Breast epithelium (tissue), 4 donors: ENCODE data around the gene RSPO3. TPM values are rescaled to one million over a fixed set of nuclear protein-coding genes. Genes with fewer than 3 reads are reported as not detected.

Experiments
- DNase-seq, 2 donors: peaks; one replicate each; pipeline ENCODE4 v3.0.0-alpha.2; 2019; ENCODE audit warnings: low spot score in 2 of 2
- H3K27ac ChIP-seq, 2 donors: fragments of 200-600 bp; sonication (generic) in 1 of 2; one replicate each; pipeline ENCODE4 v1.5.1; 2016 to 2019; ENCODE audit warnings: mild to moderate bottlenecking in 1 of 2
- H3K27me3 ChIP-seq, 2 donors: fragments of 200-600 bp; sonication (generic) in 1 of 2; one replicate each; pipeline versions ENCODE4 v1.5.1 to v1.6.0; 2017 to 2019; ENCODE audit warnings: control low read depth in 1 of 2, mild to moderate bottlenecking in 1 of 2
- H3K36me3 ChIP-seq: fragments of 200-600 bp; one replicate; pipeline ENCODE4 v1.5.1; 2019
- H3K4me1 ChIP-seq, 2 donors: fragments of 200-600 bp; sonication (generic); one replicate each; pipeline ENCODE4 v1.5.1; 2016 to 2019; ENCODE audit warnings: control low read depth in 1 of 2
- H3K4me3 ChIP-seq, 3 donors: fragments of 200-600 bp; sonication (generic); 1 replicate in 2 of 3; 2 replicates in 1 of 3; pipeline ENCODE4 v1.5.1; 2016 to 2019; ENCODE audit warnings: mild to moderate bottlenecking in 3 of 3, moderate library complexity in 2 of 3
- H3K9me3 ChIP-seq, 2 donors: fragments of 200-600 bp; sonication (generic) in 1 of 2; one replicate each; pipeline ENCODE4 v1.5.1; 2016 to 2019; ENCODE audit warnings: control low read depth in 1 of 2
- POLR2A ChIP-seq: fragments of 450-650 bp; IDR thresholded peaks from one replicate; pipeline ENCODE4 v1.6.1; 2016; ENCODE audit warnings: antibody characterized with exemption, mild to moderate bottlenecking, moderate library complexity
- POLR2AphosphoS5 ChIP-seq, 3 donors: sonication (generic); formaldehyde crosslinking; IDR thresholded peaks; one replicate each; pipeline ENCODE4 v1.6.1; 2017; ENCODE audit warnings: antibody characterized with exemption in 3 of 3
- intact Hi-C: fragments of 100-400 bp; cut with DNase I; formaldehyde crosslinking; loops from one replicate; pipeline ENCODE4 v1.15.1; 2023; ENCODE audit warnings: low total_unique reads
- total RNA-seq, 3 donors: library from RNA; depleted of rRNA; stranded (reverse); fragments of >200 nt; gene quantifications; one replicate each; pipeline ENCODE4 v1.1.0, GENCODE V29; 2016
- TF ChIP-seq, protein P1 (sequence below), 3 donors: fragments of 450-650 bp; IDR thresholded peaks; one replicate each; pipeline ENCODE4 v1.5.1; 2016 to 2017; ENCODE audit warnings: antibody characterized with exemption in 3 of 3, mild to moderate bottlenecking in 3 of 3, moderate library complexity in 3 of 3

Gene RSPO3
- total RNA-seq, 3 donors from 2014 or later: 5.9 to 23.3 (median 16.2) TPM

DNA sequence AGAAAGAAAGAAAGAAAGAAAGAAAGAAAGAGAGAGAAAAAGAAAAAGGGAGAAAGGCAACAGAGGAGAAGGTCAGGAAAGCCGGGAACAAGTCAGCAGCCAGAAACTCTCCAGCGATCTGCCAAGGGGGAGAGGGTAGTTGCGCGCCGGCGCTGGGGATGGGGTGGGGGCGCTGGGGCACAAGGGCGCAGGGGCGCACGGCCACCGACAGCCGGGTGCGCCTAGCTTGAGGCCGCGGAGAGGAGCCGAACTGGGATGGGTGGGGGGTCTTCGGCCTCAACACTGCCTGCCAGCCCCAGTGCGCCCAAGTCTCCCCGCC is 533 bp upstream of the RSPO3 start:
- Histone ChIP-seq H3K4me3 (peak overlapping the region; percentile 57 to 83 (median 60)), H3K4me1 (peaks cover 0 to 8% of the 10 kb centered on the region in 2 donors), H3K27me3 (peaks cover 0 to 28% of the 10 kb centered on the region in 2 donors), H3K27ac (peak overlapping the region; percentile 79 to 86), H3K9me3 (no peaks in the 10 kb centered on the region), H3K36me3 (no peaks in the 10 kb centered on the region)
- intact Hi-C loops: no loop called here
- no peak for TF ChIP-seq POLR2AphosphoS5 (IDR thresholded peaks at IDR 0.05)
- no peak for TF ChIP-seq POLR2A
- TF ChIP-seq, protein P1, sequence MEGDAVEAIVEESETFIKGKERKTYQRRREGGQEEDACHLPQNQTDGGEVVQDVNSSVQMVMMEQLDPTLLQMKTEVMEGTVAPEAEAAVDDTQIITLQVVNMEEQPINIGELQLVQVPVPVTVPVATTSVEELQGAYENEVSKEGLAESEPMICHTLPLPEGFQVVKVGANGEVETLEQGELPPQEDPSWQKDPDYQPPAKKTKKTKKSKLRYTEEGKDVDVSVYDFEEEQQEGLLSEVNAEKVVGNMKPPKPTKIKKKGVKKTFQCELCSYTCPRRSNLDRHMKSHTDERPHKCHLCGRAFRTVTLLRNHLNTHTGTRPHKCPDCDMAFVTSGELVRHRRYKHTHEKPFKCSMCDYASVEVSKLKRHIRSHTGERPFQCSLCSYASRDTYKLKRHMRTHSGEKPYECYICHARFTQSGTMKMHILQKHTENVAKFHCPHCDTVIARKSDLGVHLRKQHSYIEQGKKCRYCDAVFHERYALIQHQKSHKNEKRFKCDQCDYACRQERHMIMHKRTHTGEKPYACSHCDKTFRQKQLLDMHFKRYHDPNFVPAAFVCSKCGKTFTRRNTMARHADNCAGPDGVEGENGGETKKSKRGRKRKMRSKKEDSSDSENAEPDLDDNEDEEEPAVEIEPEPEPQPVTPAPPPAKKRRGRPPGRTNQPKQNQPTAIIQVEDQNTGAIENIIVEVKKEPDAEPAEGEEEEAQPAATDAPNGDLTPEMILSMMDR (IDR thresholded peaks at IDR 0.05): no peak
- no peak for DNase-seq

DNA sequence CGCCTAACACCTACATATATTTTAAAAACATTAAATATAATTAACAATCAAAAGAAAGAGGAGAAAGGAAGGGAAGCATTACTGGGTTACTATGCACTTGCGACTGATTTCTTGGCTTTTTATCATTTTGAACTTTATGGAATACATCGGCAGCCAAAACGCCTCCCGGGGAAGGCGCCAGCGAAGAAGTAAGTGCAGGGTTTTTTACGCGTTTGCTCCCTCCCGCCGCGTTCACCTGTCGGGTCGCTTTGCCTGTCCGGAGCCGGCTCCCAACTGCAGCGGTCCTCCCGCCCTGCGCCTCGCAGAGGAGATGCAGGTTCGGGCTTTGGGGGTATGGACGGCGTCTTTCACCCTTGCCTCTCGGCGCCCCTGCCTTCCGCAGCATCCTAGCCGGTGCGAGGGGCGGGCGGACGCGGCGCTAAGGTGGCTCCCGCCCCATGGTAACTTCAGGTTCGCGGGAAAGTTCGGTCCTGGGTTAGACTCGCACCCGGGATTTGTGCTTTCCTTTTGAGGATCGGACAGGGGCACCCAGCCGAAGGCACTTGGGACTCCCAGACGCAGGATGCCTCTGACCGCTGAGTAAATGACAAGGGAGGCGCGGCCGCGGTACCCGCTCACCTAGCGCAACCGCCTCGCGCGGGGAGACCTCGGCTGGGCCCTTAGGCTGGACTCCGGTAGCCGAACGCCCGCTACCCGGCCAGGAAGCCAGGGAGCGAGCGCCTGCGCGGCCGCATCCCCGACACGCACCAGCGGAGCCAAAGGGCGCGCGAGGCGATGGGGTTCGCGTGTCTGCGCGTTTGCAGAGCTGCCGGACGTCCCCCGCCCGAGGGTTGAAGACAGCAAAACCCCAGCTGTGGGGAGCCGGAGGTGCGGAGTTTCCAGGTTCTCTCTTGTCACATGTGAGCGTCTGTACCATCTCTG is 891 bp downstream of the RSPO3 start:
- no peaks in the 10 kb centered on the region for H3K9me3 ChIP-seq
- intact Hi-C loops: no loop called here

DNA sequence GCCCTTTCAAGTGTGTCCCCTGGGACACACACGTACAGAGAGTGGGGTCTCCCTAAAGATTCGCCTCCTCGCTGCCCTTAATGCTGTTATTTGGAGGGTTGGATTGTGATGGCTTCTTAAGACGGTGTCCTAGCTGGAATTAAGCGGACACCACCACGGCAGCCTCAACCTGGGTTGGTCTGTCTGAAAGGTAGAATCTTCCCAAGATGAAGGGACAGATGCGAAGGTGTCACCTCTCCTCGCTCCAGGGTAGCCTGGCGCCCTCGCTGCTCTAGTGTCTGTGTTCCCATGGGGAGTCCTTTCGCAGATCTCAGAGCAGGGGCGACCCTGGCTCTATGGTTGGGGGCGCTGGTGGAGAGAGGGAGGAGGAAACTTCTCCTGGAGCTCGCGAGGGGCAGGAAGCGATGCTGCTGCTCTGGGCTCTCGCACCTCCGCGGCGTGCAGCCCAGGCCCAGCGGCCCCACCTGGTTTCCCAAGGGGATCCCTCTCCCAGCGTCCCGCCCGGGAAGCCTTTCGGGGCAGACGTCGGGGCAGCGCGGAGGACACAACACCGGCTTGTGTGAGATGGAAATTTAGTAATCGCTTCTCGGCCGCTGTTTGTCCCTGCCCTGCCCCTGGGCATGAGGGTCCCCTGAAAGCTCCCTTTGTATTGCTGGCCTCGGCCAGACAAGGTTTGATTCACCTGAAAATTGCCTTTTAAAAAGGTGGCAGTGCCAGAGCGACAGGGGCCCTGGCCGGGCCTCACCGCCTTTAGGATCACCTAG is 1.7 kb downstream of the RSPO3 start:
- peak overlapping the region; percentile 73 to 76 for H3K27ac ChIP-seq
- H3K27me3 ChIP-seq: peaks cover 0 to 28% of the 10 kb centered on the region in 2 donors
- no peaks in the 10 kb centered on the region for H3K9me3 ChIP-seq
- peaks cover 0 to 8% of the 10 kb centered on the region in 2 donors for H3K4me1 ChIP-seq
- intact Hi-C loops: no loop called here
- H3K36me3 ChIP-seq: no peaks in the 10 kb centered on the region
- TF ChIP-seq POLR2A (no peak), POLR2AphosphoS5 (IDR thresholded peaks at IDR 0.05) (no peak)
- TF ChIP-seq, protein P1 (IDR thresholded peaks at IDR 0.05): no peak
- DNase-seq: no peak
- peak overlapping the region; percentile 57 to 83 (median 60) for H3K4me3 ChIP-seq

More for the DNA sequence above, 891 bp downstream of the RSPO3 start:
- DNase-seq: peak in 1 of 2 donors; percentile 50
- TF ChIP-seq, protein P1 (IDR thresholded peaks at IDR 0.05): no peak
- TF ChIP-seq POLR2AphosphoS5 (IDR thresholded peaks at IDR 0.05): no peak
- no peak for TF ChIP-seq POLR2A
- H3K4me1 ChIP-seq: peaks cover 0 to 8% of the 10 kb centered on the region in 2 donors
- peak overlapping the region; percentile 57 to 83 (median 60) for H3K4me3 ChIP-seq
- H3K36me3 ChIP-seq: no peaks in the 10 kb centered on the region
- H3K27me3 ChIP-seq: peaks cover 0 to 28% of the 10 kb centered on the region in 2 donors
- H3K27ac ChIP-seq: peak overlapping the region; percentile 73 to 76

DNA sequence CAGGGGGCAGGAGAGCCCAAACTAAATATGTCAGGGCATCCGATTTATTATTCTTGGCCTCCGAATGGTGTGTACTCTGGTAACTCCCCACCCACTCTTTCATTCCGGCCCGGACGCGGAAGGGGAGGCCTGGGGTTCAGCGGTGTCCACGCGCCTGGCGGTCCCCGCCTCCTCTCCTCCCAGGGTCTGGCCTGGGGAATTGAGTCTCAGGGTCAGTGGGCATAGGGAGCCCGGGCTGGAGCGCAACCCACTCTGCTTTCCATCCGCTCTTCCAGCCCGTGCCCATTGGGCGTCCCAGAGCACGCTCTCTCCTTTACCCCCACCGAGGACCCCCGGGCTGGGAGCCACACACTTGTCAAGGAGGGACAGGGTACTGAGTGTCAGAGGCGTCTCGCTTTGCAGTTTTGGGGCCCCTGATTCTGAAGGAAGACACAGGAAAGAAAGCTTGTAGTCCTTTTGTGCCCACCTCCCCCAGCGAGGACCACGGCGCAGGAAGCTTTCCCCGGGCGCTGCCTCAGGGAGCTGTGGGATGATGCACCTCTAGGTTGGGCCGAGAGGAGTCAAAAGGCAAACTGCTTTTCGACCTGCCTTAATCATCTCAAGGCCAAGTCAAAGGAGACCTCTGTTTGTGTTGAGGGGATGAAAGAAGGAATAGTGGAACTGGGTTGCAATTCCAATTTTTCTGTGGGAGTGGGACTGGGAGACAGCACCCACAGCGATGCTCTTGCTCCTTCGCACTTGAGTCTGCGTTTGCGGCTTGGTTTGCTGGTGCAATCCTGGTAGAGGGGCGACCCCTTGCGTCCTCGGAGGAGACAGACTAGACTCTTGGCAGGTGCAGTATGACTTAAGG is 2.5 kb downstream of the RSPO3 start:
- DNase-seq: peak; percentile 41 to 72
- H3K27ac ChIP-seq: peak overlapping the region; percentile 73 to 76
- TF ChIP-seq POLR2A: no peak
- peak in 2 of 3 donors; percentile 20 to 58 for TF ChIP-seq POLR2AphosphoS5 (IDR thresholded peaks at IDR 0.05)
- TF ChIP-seq, protein P1 (IDR thresholded peaks at IDR 0.05): peak; percentile 45 to 74 (median 51)
- no peaks in the 10 kb centered on the region for H3K9me3 ChIP-seq
- intact Hi-C loops: no loop called here
- H3K4me1 ChIP-seq: peaks cover 0 to 8% of the 10 kb centered on the region in 2 donors
- peak overlapping the region; percentile 57 to 83 (median 60) for H3K4me3 ChIP-seq
- peaks cover 0 to 28% of the 10 kb centered on the region in 2 donors for H3K27me3 ChIP-seq
- H3K36me3 ChIP-seq: no peaks in the 10 kb centered on the region
